T-helper 1 cell treated with Interleukin-12 subunit alpha and Interleukin-12 subunit beta and Interleukin-4 antibody, amounts not matched to agents 30 ng/mL and 1 ng/mL, for 36 hours (primary cell): Measurements from ENCODE around the gene TEFM. TPM values are rescaled to one million over a fixed set of nuclear protein-coding genes. Genes with fewer than 3 reads are reported as not detected.

ENCODE experiments used
- total RNA-seq: library from RNA; stranded (reverse); gene quantifications from 2 replicates; pipeline ENCODE4 v1.2.3, GENCODE V29; 2022

The TEFM gene
- total RNA-seq, 1 donor from 2014 or later: 13.7 TPM

Other genes starting within 250 kb of the TEFM start
- gene CRLF3, start 81.5 kb downstream of the TEFM start, total RNA-seq: 59.3 and 60.7 TPM in 2 replicates
- gene ATAD5, start 74.3 kb downstream of the TEFM start, total RNA-seq: 21.1 and 22.2 TPM in 2 replicates
- 0.59 and 1.2 TPM in 2 replicates for gene ADAP2, start 15.7 kb upstream of the TEFM start, total RNA-seq
- gene RNF135, start 64.8 kb upstream of the TEFM start, total RNA-seq: 6.7 and 8.3 TPM in 2 replicates
- gene NF1, start 188.7 kb upstream of the TEFM start, total RNA-seq: 24.0 and 25.0 TPM in 2 replicates